ENCODE results near the gene MOGAT3.
"Not testable (repeated sequence)": the region's sequence is repeated elsewhere in the genome, so short reads cannot be mapped to it uniquely, and the experiment has no call there.

The MOGAT3 gene

DNA sequence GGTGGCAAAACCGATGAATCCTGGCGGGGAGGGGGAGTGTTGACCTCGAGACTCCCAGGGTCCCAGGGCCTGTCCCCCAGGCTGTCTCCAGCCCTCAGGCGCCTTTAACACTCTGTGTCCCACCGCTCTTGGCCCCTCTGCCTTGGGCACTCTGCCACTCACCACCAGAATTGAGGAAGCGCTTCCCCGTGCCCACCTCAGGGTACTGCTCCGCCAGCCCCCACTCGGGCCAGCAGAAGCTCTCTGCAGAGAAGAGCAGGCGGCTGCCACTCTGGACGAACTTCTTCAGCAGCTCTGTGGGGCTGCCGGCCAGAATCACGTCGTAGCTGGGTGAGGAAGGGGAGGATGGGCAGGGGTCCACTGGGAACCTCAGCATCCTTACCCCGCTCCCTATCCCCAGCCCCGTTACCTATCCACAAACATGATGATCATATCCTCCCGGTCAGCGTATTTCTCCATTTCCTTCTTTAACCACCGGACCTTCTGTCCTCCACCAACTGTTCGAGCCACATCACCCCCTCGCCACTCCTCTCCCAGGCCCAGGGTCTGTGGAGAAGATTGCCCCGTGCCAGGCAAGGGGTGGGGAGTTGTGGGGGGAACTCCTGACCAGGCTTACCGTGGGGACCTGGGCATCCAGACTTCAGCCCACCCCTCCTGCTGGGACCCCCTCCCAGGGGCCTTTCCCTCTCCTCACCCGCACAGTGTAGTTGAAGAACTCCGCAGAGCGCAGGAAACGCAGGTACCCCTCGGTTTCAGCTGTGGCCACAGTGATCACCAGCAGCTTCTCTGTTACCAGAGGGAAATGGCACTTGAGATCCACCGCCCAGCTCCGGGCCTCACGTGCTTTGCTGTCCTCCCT, 15.4 kb upstream of the MOGAT3 start:
- H3K27me3 ChIP-seq (ENCODE audit: insufficient read depth, low read length) = no peaks in the 10 kb centered on the region
- peaks cover 21% of the 10 kb centered on the region for H3K36me3 ChIP-seq (ENCODE audit: insufficient read depth, low read length)
- H3K9ac ChIP-seq (ENCODE audit: low read depth, low read length) = peak overlapping the region; percentile 68; the same call in 1 of the 2 replicates
- no peaks in the 10 kb centered on the region for H3K9me3 ChIP-seq (ENCODE audit: insufficient read depth, low read depth, low read length)
- WGBS = 71% methylated on average over 30 of the region's 31 CpGs
- peak overlapping the region; percentile 80 for H3K4me3 ChIP-seq (ENCODE audit: low read length)
- no peak overlapping the region for H3K27ac ChIP-seq (ENCODE audit: low read depth, low read length)
- peaks cover 5% of the 10 kb centered on the region; the same call in 1 of the 2 replicates for H3K4me1 ChIP-seq (ENCODE audit: insufficient read depth, low read length)

DNA sequence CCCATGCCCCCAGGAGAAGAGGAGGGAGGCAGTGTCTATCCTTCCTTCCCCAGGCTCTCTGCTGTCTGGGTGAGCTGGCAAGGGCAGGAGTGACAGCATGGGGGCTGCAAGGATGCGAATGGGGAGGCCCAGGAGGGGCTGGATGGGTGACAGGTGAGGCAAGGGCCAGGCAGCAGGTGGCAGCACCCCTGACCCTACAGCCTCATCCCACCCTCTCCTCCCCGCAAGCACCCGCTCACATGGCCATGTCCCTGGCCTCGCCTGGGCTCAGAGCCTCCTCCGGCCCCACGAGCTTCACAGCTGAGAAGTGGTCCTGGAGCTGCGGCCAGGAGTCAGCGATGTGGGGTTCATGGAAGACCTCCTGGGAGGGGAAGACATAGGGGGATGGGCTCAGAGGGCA, 11.2 kb upstream of the MOGAT3 start:
- H3K27me3 ChIP-seq (ENCODE audit: insufficient read depth, low read length) = no peaks in the 10 kb centered on the region
- H3K4me1 ChIP-seq (ENCODE audit: insufficient read depth, low read length) = peaks cover 5% of the 10 kb centered on the region; the same call in 1 of the 2 replicates
- H3K27ac ChIP-seq (ENCODE audit: low read depth, low read length) = no peak overlapping the region
- peaks cover 37% of the 10 kb centered on the region for H3K36me3 ChIP-seq (ENCODE audit: insufficient read depth, low read length)
- H3K9ac ChIP-seq (ENCODE audit: low read depth, low read length) = no peak overlapping the region
- H3K9me3 ChIP-seq (ENCODE audit: insufficient read depth, low read depth, low read length) = no peaks in the 10 kb centered on the region
- 97% methylated on average over 7 of the region's 8 CpGs for WGBS
- no peak overlapping the region for H3K4me3 ChIP-seq (ENCODE audit: low read length)

- WGBS = 96% methylated on average over 24 of the region's 24 CpGs
- H3K4me1 ChIP-seq (ENCODE audit: insufficient read depth, low read length) = peaks cover 3% of the 10 kb centered on the region; the same call in 1 of the 2 replicates
- H3K9ac ChIP-seq (ENCODE audit: low read depth, low read length) = no peak overlapping the region
- H3K27ac ChIP-seq (ENCODE audit: low read depth, low read length) = no peak overlapping the region
- H3K36me3 ChIP-seq (ENCODE audit: insufficient read depth, low read length) = peaks cover 39% of the 10 kb centered on the region
- no peaks in the 10 kb centered on the region for H3K9me3 ChIP-seq (ENCODE audit: insufficient read depth, low read depth, low read length)
- H3K4me3 ChIP-seq (ENCODE audit: low read length) = no peak overlapping the region
- no peaks in the 10 kb centered on the region for H3K27me3 ChIP-seq (ENCODE audit: insufficient read depth, low read length)
These were observed 10.7 kb upstream of the MOGAT3 start for GRCh38 chr7:101211501-101211900.

GRCh38 chr7:101210143-101210542, 9.3 kb upstream of the MOGAT3 start:
- 93% methylated on average over 19 of the region's 19 CpGs for WGBS
- Histone ChIP-seq H3K36me3 (ENCODE audit: insufficient read depth, low read length) (peaks cover 39% of the 10 kb centered on the region), H3K4me1 (ENCODE audit: insufficient read depth, low read length) (no peaks in the 10 kb centered on the region), H3K4me3 (ENCODE audit: low read length) (no peak overlapping the region), H3K27ac (ENCODE audit: low read depth, low read length) (no peak overlapping the region), H3K9me3 (ENCODE audit: insufficient read depth, low read depth, low read length) (no peaks in the 10 kb centered on the region), H3K27me3 (ENCODE audit: insufficient read depth, low read length) (no peaks in the 10 kb centered on the region), H3K9ac (ENCODE audit: low read depth, low read length) (no peak overlapping the region)

DNA sequence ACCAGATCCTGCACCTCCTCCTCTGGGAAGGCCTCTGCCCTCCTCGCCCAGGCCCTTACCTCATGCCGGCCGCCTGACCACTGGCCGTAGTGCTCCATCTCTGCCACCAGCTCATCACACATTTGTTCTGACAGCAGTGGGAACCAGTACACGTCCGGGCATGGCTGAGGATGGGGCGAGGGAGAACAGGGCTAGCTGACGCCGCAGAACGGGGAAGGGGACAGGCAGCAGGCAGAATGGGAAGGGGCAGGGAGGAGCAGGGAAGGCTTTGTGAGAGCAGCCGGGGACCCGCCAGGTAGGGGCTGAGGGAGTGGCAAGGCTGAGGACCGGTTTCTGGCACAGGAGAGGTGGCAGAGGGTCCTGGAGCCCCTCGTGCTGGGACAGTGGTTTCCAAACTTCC, 8.0 kb upstream of the MOGAT3 start:
- Histone ChIP-seq H3K36me3 (ENCODE audit: insufficient read depth, low read length) (peaks cover 34% of the 10 kb centered on the region), H3K27ac (ENCODE audit: low read depth, low read length) (no peak overlapping the region), H3K9ac (ENCODE audit: low read depth, low read length) (no peak overlapping the region), H3K4me1 (ENCODE audit: insufficient read depth, low read length) (no peaks in the 10 kb centered on the region), H3K27me3 (ENCODE audit: insufficient read depth, low read length) (no peaks in the 10 kb centered on the region), H3K4me3 (ENCODE audit: low read length) (no peak overlapping the region), H3K9me3 (ENCODE audit: insufficient read depth, low read depth, low read length) (no peaks in the 10 kb centered on the region)
- 96% methylated on average over 14 of the region's 14 CpGs for WGBS

GRCh38 chr7:101207459-101207858, 6.6 kb upstream of the MOGAT3 start:
- WGBS = 92% methylated on average over 17 of the region's 17 CpGs
- no peaks in the 10 kb centered on the region for H3K9me3 ChIP-seq (ENCODE audit: insufficient read depth, low read depth, low read length)
- H3K27me3 ChIP-seq (ENCODE audit: insufficient read depth, low read length) = peaks cover 5% of the 10 kb centered on the region
- H3K4me1 ChIP-seq (ENCODE audit: insufficient read depth, low read length) = no peaks in the 10 kb centered on the region
- no peak overlapping the region for H3K27ac ChIP-seq (ENCODE audit: low read depth, low read length)
- peaks cover 31% of the 10 kb centered on the region for H3K36me3 ChIP-seq (ENCODE audit: insufficient read depth, low read length)
- no peak overlapping the region for H3K4me3 ChIP-seq (ENCODE audit: low read length)
- H3K9ac ChIP-seq (ENCODE audit: low read depth, low read length) = no peak overlapping the region

GRCh38 chr7:101206665-101207042, 5.8 kb upstream of the MOGAT3 start:
- no peak overlapping the region for H3K4me3 ChIP-seq (ENCODE audit: low read length)
- peaks cover 26% of the 10 kb centered on the region for H3K36me3 ChIP-seq (ENCODE audit: insufficient read depth, low read length)
- no peaks in the 10 kb centered on the region for H3K9me3 ChIP-seq (ENCODE audit: insufficient read depth, low read depth, low read length)
- 94% methylated on average over 18 of the region's 19 CpGs for WGBS
- no peak overlapping the region for H3K9ac ChIP-seq (ENCODE audit: low read depth, low read length)
- no peak overlapping the region for H3K27ac ChIP-seq (ENCODE audit: low read depth, low read length)
- H3K4me1 ChIP-seq (ENCODE audit: insufficient read depth, low read length) = no peaks in the 10 kb centered on the region
- H3K27me3 ChIP-seq (ENCODE audit: insufficient read depth, low read length) = peaks cover 14% of the 10 kb centered on the region

DNA sequence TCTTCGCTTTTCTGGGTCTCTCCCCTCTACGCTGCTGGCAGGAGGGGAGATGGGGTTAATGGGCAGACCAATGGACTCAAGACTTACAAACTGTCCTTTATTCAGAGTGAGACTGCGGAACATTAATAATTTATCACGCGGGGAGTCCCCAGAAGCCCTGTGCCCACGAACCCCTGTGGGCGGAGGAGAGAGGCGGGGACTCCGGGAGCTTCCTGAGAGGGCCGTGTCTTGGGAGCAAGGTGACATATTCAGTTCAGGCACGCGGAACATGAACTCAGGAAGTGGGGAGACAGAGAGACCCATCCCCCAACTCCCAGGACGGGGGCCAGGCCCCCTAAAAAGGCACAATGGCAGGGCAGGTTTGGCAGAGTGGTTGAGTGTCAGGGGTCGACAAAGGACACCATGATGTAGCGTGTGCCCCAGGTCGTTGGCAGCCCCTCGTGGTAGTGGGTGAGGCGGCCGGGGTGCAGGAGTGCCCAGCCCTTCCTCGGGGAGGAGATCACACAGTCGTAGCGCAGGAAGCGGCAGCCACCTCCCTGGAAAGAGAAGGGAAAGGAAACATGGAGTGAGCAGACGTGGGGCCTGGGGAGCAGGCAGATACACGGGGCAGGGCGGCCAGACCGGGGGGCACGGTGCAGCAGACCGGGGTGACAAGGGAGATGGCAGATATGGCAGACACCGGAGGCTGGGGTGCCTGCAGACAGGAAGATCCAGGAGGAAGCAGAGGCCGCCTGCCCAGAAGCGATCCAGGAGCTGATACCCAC, 5.2 kb upstream of the MOGAT3 start:
- Histone ChIP-seq H3K9me3 (ENCODE audit: insufficient read depth, low read depth, low read length) (no peaks in the 10 kb centered on the region), H3K27ac (ENCODE audit: low read depth, low read length) (no peak overlapping the region), H3K9ac (ENCODE audit: low read depth, low read length) (no peak overlapping the region), H3K4me1 (ENCODE audit: insufficient read depth, low read length) (peaks cover 2% of the 10 kb centered on the region; the same call in 1 of the 2 replicates), H3K4me3 (ENCODE audit: low read length) (no peak overlapping the region), H3K27me3 (ENCODE audit: insufficient read depth, low read length) (peaks cover 16% of the 10 kb centered on the region), H3K36me3 (ENCODE audit: insufficient read depth, low read length) (peaks cover 20% of the 10 kb centered on the region)
- WGBS = 93% methylated on average over 30 of the region's 32 CpGs

- WGBS = 88% methylated on average over 22 of the region's 22 CpGs
- peaks cover 10% of the 10 kb centered on the region for H3K4me1 ChIP-seq (ENCODE audit: insufficient read depth, low read length)
- not testable (repeated sequence) for H3K36me3 ChIP-seq (ENCODE audit: insufficient read depth, low read length); H3K9ac ChIP-seq (ENCODE audit: low read depth, low read length); H3K4me3 ChIP-seq (ENCODE audit: low read length); H3K27ac ChIP-seq (ENCODE audit: low read depth, low read length); H3K9me3 ChIP-seq (ENCODE audit: insufficient read depth, low read depth, low read length)
- H3K27me3 ChIP-seq (ENCODE audit: insufficient read depth, low read length) = peaks cover 16% of the 10 kb centered on the region
These were observed 3.2 kb upstream of the MOGAT3 start for GRCh38 chr7:101203740-101204738.

DNA sequence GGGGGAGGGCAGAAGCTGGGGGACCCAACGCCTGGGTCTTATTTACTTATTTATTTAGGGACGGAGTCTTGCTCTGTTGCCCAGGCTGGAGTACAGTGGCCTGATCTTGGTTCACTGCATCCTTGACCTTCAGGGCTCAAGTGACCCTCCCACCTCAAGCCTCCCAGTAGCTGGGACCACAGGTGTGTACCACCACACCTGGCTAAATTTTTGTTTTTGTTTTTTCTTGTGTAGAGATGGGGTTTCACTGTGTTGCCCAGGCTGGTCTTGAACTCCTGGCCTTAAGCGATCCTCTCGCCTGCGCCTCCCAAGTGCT, 1.7 kb upstream of the MOGAT3 start:
- H3K27me3 ChIP-seq (ENCODE audit: insufficient read depth, low read length) = peaks cover 16% of the 10 kb centered on the region
- H3K4me3 ChIP-seq (ENCODE audit: low read length) = peak overlapping the region; percentile 54
- no peaks in the 10 kb centered on the region for H3K9me3 ChIP-seq (ENCODE audit: insufficient read depth, low read depth, low read length)
- H3K27ac ChIP-seq (ENCODE audit: low read depth, low read length) = no peak overlapping the region
- H3K4me1 ChIP-seq (ENCODE audit: insufficient read depth, low read length) = peaks cover 10% of the 10 kb centered on the region
- peaks cover 6% of the 10 kb centered on the region; the same call in 1 of the 2 replicates for H3K36me3 ChIP-seq (ENCODE audit: insufficient read depth, low read length)
- H3K9ac ChIP-seq (ENCODE audit: low read depth, low read length) = no peak overlapping the region
- WGBS = 92% methylated on average over 5 of the region's 5 CpGs

Measured in HUES64 (cell line).